IPS DF 6.9 (cell line): Measurements from ENCODE around the gene CENPS.
A peak's percentile ranks its signal among the peaks of the same experiment; 100 is the strongest.
"Not testable (repeated sequence)": the region's sequence is repeated elsewhere in the genome, so short reads cannot be mapped to it uniquely, and the experiment has no call there.

Experiments used
- DNase-seq: peaks from one replicate; pipeline ENCODE4 v3.0.0-alpha.2; 2013; ENCODE audit warnings: low read depth, low spot score
- H3K27ac ChIP-seq: one replicate; pipeline ENCODE4 v1.5.1; 2013; ENCODE audit warnings: low read length, control low read depth
- H3K27me3 ChIP-seq: 2 replicates; pipeline ENCODE4 v1.6.1; 2013; ENCODE audit warnings: mild to moderate bottlenecking, low read length; ENCODE audit not compliant: control insufficient read depth, insufficient read depth
- H3K36me3 ChIP-seq: 2 replicates; pipeline ENCODE4 v1.6.1; 2013; ENCODE audit warnings: low read length; ENCODE audit not compliant: control insufficient read depth, insufficient read depth
- H3K4me1 ChIP-seq: 2 replicates; pipeline ENCODE4 v1.6.1; 2013; ENCODE audit warnings: low read length; ENCODE audit not compliant: control insufficient read depth, insufficient read depth
- H3K4me3 ChIP-seq: 2 replicates; pipeline ENCODE4 v1.5.1; 2013; ENCODE audit warnings: mild to moderate bottlenecking, low read length
- H3K9me3 ChIP-seq: 2 replicates; pipeline ENCODE4 v1.6.1; 2013; ENCODE audit warnings: low read length, inconsistent platforms; ENCODE audit not compliant: control insufficient read depth, insufficient read depth
- WGBS: extraction: QIAGEN DNeasy Blood & Tissue Kit; methylation state at CpG from one replicate; pipeline ENCODE4 v1.1.7; 2013; ENCODE audit warnings: mixed read lengths, missing lambda C conversion rate; ENCODE audit not compliant: insufficient read length, insufficient coverage; 5-methylcytosine and 5-hydroxymethylcytosine counted together

The CENPS gene

DNA sequence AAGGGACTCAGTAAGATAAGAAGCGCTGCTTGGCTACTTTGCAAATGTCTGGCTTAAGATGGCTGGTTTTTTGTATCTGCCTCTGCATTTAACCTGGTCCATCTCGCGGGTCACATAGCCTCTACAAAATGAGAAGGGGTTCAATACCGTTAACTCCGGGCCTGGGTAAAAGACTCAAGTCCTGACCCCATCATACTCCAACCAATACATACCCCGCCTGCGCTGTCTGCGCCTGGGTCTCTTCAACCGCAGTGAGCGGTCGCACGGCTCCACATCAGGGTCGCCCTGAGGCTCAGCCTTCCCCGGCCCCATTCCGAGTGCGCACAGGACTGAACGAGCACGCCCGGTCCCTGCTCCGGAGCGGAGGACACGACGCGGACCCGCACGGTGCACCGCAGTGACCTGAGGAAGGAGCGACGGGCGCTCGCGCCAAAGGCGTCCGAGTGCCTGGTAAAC is 31.9 kb upstream of the CENPS start:
- Histone ChIP-seq H3K27me3 (no peaks in the 10 kb centered on the region), H3K4me1 (peaks cover 3% of the 10 kb centered on the region; the same call in 1 of the 2 replicates), H3K9me3 (no peaks in the 10 kb centered on the region), H3K36me3 (no peaks in the 10 kb centered on the region), H3K27ac (no peak overlapping the region), H3K4me3 (peak overlapping the region; percentile 69)
- no CpG with 5 or more reads among the region's 34 CpGs for WGBS
- no peak for DNase-seq

DNA sequence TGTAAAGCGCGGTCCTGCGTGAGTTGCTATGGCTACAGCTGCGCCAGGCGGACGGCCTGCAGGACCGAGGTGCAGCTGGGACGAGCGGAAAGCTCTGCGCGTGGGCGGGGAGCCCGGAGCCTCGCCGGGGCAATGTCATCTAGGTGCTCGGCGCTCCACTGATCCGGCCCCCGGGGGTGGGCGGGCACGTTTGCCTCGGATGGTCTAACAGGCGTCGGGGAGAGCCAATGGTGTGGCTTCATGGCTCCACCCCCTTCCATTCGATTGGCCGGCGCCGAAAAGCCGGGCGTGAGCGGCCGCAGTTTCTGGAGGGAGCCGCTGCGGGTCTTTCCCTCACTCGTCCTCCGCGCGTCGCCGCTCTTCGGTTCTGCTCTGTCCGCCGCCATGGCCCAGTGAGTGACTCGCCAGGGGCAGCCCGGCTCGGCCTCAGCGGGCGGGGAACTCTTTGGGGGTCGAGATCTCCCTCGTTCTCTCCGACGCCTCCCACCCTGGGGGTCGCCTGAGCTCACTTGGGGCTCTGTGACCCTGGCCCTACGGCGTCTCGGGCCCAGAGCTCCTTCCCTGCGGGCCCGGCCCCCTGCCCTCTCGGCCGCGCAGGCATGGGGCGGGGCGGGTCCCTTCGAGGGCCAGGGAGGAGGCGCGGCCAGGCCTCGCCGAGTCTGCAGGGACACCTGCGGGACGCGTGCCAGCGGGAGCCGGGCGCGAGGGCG is 31.3 kb upstream of the CENPS start, which contains the start of gene PGD:
PGD (plus strand) TSS at position 331 of the 710 bp plus-strand sequence; CDS start at position 385, 54 bp downstream.
- H3K27me3 ChIP-seq: no peaks in the 10 kb centered on the region
- peak within 1 kb of the TSS; percentile 69 for H3K4me3 ChIP-seq
- H3K27ac ChIP-seq: no peak within 1 kb of the TSS
- H3K9me3 ChIP-seq: no peaks in the 10 kb centered on the region
- peak; percentile 94 for DNase-seq
- H3K4me1 ChIP-seq: peaks cover 3% of the 10 kb centered on the region; the same call in 1 of the 2 replicates
- H3K36me3 ChIP-seq: peaks cover 4% of the 10 kb centered on the region; the same call in 1 of the 2 replicates
- WGBS: no CpG with 5 or more reads among the region's 76 CpGs

DNA sequence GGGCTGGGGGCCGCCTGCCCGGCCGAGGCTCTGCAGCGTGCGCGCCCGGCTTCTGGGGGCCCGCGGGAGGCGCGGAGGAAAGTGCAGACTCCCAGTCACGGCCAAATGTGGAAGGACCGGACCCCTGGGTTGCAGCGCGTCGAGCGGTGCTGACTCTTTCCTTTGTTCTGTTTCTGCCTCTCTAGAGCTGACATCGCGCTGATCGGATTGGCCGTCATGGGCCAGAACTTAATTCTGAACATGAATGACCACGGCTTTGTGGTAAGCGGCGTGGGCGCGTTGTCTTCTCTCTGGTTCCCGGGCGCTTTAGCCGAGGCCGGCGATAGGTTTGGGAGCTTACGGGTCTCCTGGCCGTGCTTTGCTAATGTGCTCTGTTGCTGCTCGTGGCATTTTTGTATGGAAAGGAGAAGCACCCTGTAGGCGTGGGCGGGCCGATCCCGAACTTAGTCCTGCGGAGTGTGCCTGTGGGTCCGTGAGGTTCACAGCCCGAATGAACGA is 30.7 kb upstream of the CENPS start:
- DNase-seq: no peak
- H3K9me3 ChIP-seq: no peaks in the 10 kb centered on the region
- peaks cover 9% of the 10 kb centered on the region; the same call in 1 of the 2 replicates for H3K36me3 ChIP-seq
- H3K4me1 ChIP-seq: peaks cover 3% of the 10 kb centered on the region; the same call in 1 of the 2 replicates
- WGBS: no CpG with 5 or more reads among the region's 42 CpGs
- H3K4me3 ChIP-seq: peak overlapping the region; percentile 69
- no peak overlapping the region for H3K27ac ChIP-seq
- no peaks in the 10 kb centered on the region for H3K27me3 ChIP-seq

DNA sequence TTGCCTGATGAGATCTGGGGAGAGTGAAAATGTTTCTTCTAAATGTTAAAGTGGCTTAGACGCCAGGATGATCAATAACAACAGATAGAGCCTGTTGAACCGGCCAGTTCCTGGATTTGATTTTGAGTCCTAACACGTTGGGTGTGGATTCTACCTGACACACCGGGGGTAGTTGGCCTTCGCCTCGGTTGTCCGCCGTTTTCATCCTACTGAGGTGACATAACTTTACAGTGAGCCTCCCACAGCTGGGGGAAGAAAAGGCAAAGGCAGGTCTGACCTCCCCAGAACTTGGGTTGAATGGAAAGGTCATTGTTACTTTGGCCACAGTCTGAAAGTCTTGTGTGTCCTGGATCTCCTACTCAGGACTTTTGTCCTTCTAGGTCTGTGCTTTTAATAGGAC is 30.2 kb upstream of the CENPS start:
- Histone ChIP-seq H3K9me3 (no peaks in the 10 kb centered on the region), H3K27ac (no peak overlapping the region), H3K4me1 (peaks cover 3% of the 10 kb centered on the region; the same call in 1 of the 2 replicates), H3K36me3 (peaks cover 13% of the 10 kb centered on the region; the same call in 1 of the 2 replicates), H3K4me3 (peak overlapping the region; percentile 69; the same call in 1 of the 2 replicates), H3K27me3 (no peaks in the 10 kb centered on the region)
- no peak for DNase-seq
- WGBS: no CpG with 5 or more reads among the region's 8 CpGs

GRCh38 chr1:10401281-10401680 is 29.0 kb upstream of the CENPS start:
- Histone ChIP-seq H3K4me1 (peaks cover 3% of the 10 kb centered on the region; the same call in 1 of the 2 replicates), H3K36me3 (peaks cover 16% of the 10 kb centered on the region), H3K9me3 (no peaks in the 10 kb centered on the region), H3K4me3 (no peak overlapping the region), H3K27me3 (no peaks in the 10 kb centered on the region), H3K27ac (no peak overlapping the region)
- no peak for DNase-seq
- no CpG with 5 or more reads among the region's 1 CpG for WGBS

- peaks cover 3% of the 10 kb centered on the region; the same call in 1 of the 2 replicates for H3K4me1 ChIP-seq
- H3K36me3 ChIP-seq: peaks cover 29% of the 10 kb centered on the region
- WGBS: no CpG with 5 or more reads among the region's 9 CpGs
- H3K27ac ChIP-seq: no peak overlapping the region
- DNase-seq: no peak
- no peak overlapping the region for H3K4me3 ChIP-seq
- H3K27me3 ChIP-seq: no peaks in the 10 kb centered on the region
- H3K9me3 ChIP-seq: no peaks in the 10 kb centered on the region
These were observed 27.4 kb upstream of the CENPS start for GRCh38 chr1:10402729-10403274.

DNA sequence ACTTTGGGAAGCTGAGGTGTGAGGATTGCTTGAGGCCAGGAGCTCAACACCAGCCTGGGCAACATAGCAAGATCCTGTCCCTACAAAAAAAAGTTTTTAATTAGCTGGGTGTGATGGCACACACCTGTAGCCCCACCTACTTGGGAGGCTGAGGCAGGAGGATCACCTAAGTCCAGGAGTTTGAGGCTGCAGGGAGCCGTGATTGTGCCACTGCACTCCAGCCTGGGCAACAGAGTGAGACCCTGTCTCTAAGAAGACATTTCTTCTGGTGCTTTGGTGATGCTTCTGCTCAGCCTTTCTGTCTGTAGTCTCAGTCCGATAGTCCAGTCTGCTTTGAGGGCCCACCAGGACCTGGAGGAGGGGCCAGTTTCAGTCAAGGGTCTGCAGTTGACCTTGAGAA is 23.0 kb upstream of the CENPS start:
- Histone ChIP-seq H3K36me3 (peaks cover 60% of the 10 kb centered on the region), H3K4me3 (no peak overlapping the region), H3K9me3 (no peaks in the 10 kb centered on the region), H3K27me3 (no peaks in the 10 kb centered on the region), H3K4me1 (no peaks in the 10 kb centered on the region), H3K27ac (no peak overlapping the region)
- no peak for DNase-seq
- WGBS: no CpG with 5 or more reads among the region's 2 CpGs

- no CpG with 5 or more reads among the region's 6 CpGs for WGBS
- Histone ChIP-seq H3K4me1 (no peaks in the 10 kb centered on the region), H3K9me3 (no peaks in the 10 kb centered on the region), H3K27ac (no peak overlapping the region), H3K27me3 (no peaks in the 10 kb centered on the region), H3K36me3 (peaks cover 44% of the 10 kb centered on the region), H3K4me3 (no peak overlapping the region)
- DNase-seq: no peak
These were observed 14.9 kb upstream of the CENPS start for GRCh38 chr1:10415211-10415930.

DNA sequence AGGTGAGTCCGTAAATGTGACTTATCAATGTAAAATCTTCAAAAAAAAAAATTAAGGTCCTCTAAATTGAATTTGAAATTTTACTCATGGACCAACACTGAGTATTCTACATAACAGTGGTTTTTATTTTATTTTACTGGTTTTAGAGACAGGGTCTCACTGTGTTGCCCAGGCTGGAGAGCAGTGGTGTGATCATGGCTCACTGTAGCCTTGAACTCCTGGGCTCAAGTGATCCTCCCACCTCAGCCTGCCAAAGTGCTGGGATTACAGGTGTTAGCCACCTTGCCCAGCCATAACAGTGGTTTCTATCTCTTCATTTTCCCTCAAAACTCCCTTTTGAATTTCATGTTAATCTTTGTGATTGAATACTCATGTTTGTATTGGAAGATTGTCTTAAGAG is 14.3 kb upstream of the CENPS start:
- H3K27ac ChIP-seq, DNase-seq, H3K4me1 ChIP-seq, H3K9me3 ChIP-seq, H3K27me3 ChIP-seq, H3K4me3 ChIP-seq: not testable (repeated sequence)
- no CpG with 5 or more reads among the region's 1 CpG for WGBS
- H3K36me3 ChIP-seq: peaks cover 43% of the 10 kb centered on the region

DNA sequence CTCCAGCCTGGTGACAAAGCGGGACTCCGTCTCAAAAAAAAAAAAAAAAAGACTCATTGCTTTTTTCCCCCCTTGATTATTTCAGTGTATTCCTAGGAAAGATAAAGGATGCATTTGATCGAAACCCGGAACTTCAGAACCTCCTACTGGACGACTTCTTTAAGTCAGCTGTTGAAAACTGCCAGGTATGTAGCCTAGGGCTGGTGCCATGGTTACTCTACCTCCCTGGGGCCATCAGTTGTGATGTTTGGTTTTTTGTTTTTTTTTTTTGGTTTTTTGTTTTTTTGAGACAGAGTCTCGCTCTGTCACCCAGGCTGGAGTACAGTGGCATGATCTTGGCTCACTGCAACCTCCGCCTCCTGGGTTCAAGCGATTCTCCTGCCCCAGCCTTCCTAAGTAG is 11.5 kb upstream of the CENPS start:
- WGBS: no CpG with 5 or more reads among the region's 8 CpGs
- not testable (repeated sequence) for H3K4me1 ChIP-seq, DNase-seq, H3K4me3 ChIP-seq, H3K9me3 ChIP-seq, H3K27me3 ChIP-seq, H3K27ac ChIP-seq
- peaks cover 30% of the 10 kb centered on the region for H3K36me3 ChIP-seq
